HG02571 (cell line): Measurements from ENCODE around the gene C19orf33.
"Not testable (repeated sequence)": the region's sequence is repeated elsewhere in the genome, so short reads cannot be mapped to it uniquely, and the experiment has no call there.

Experiments
- ATAC-seq: cut with Tn5 transposase; IDR thresholded peaks from one replicate; pipeline ENCODE4 v1.9.1; 2021; ENCODE audit warnings: mild to moderate bottlenecking, moderate library complexity; ENCODE audit not compliant: unreplicated experiment

C19orf33 gene

DNA sequence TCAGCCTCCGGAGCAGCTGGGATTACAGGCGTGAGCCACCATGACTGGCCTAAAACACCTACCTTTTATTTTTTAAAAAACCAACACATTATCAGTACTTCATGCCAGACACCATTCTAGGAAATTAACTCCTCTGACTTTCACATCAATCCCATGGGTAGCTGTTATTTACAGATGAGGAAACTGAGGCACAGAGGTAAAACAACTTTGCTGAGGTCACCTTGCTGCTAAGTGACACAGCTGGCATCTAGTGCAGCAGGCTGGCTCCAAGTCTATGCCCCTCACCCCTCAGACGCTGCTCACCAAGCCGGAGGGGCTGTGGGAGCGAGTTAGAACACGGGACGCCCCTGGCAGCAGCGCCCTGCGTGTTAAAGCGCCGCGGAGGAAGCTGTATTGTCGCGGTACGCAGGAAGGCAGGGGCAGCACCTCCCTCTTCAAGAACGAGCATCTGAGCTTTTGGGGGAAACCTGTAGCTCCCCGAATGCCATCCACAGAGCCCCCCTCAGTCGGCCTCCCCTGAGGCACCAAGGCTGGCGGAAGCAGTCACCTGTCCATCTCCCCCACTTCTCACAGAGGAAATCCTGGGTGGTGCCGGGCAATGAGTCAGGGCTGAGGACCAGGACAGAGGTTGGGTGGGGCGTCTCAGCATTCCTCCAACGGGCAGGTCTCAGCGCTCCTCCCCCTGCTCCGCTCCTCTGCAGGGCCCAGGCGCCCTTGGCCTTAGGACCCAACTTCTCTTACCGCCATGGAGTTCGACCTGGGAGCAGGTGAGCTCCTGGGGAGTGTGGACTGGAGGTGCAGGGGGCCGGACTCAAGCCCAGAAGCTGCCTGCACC is at the start of gene C19orf33:
Gene C19orf33 (plus strand): TSS at position 735 of the 835 bp plus-strand sequence. CDS start 11 bp downstream, at position 746.
- no peak for ATAC-seq

DNA sequence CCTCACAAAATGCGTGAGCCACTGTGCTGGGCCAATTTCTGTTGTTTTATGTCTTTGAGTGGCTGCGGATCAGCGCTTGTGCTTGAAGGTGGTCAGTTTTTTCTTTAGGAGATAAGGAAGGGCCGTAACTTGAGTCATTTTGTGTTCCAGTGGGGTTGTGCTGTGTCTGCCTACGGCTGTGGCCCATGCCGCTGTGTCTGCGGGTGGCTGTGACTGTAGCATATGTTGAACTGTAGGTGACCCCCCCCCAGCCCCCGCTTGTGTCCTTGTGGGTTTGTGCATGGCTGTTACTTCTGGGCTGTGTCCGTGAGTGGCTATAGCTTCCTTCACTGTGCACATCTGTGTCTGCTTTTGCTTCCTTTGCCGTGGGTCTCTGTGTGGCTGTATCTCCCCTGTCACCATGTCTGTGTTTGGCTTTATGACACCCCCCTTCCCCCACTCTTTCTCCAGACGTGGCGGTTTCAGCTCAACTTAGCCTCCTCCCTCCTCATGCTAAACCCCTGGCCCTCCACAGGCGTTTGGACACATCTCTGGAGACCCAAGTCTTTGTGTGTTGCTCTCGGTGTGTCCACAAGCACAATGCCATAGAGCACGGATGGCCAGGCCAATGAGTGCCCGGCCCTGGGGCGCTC is 48.6 kb upstream of the C19orf33 start:
- ATAC-seq: no peak

DNA sequence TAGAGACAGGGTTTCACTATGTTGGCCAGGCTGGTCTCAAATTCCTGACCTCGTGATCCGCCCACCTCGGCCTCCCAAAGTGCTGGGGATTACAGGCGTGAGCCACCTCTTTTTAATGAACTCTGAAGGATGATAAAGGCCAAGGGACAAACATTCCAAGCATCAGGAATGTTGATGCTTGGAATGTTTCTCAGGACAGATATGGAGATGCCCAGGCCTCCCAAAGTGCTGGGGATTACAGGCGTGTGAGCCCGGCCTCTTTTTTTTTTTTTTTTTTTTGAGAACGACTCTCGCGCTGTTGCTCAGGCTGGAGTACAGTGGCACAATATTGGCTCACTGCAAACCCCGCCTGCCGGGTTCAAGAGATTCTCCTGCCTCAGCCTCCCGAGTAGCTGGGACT is 42.1 kb upstream of the C19orf33 start:
- ATAC-seq: not testable (repeated sequence)

DNA sequence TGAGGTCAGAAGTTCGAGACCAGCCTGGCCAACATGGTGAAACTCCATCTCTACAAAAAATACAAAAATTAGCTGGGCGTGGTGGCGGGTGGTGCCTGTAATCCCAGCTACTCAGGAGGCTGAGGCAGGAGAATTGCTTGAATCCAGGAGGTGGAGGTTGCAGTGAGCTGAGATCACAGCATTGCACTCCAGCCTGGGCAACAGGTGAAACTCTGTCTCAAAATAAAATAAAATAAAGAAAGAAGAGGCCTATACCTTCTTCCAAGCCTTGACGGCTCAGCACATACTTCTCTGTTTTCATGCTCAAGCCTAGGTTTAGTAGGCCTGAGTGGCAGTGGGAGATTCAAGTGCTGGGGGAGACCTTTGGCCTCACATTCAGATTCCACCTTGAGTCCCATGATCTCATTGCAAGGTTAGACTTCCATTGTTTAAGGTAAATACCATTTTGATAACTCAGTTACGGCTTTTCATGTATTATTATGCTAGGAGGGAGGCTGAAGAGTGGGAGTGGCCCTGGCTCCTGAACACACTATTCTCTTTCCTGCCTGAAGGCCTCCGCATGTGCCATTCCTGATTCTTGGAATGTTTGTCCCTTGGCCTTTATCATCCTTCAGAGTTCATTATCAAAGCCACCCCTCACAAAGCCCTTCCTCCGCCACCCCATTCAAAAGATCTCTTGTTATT is 41.3 kb upstream of the C19orf33 start:
- ATAC-seq: no peak

DNA sequence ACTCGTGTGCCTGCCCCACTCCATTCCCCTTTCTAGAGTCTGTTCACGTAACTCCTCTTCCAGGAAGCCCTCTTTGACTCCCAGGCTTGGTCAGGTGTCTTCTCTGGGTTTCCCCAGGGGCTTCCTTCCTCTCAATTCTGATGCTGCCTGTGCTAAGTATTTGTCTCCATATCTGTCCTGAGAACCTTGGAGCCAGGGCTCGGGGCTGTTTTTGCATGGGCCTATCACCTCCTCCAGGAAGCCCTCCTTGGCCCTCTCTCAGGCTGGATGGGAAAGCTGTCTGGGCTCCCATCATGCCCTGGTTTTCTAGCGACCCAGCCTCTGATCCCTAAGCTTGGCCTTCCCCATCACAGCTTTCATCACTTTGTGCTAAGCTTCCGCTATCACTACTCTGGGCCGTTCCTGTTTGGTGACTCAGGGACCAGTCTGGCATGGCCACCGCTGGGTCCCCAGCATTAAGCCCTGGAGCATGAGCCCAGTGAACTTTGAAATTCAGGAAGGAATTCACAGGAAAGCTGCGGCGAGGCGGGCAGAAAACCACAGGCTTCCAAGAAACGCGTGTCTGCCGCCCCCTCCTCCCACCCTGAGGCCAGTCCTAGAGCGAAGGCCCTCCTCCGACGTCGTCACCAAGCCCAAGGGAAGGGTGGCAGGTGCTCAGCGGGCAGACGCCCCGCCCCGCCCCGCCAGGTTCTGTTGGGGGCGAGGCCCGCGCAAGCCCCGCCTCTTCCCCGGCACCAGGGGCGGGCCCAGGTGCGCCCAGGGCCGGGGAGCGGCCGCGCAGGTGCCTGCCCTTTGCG is 40.2 kb upstream of the C19orf33 start:
- ATAC-seq: no peak

DNA sequence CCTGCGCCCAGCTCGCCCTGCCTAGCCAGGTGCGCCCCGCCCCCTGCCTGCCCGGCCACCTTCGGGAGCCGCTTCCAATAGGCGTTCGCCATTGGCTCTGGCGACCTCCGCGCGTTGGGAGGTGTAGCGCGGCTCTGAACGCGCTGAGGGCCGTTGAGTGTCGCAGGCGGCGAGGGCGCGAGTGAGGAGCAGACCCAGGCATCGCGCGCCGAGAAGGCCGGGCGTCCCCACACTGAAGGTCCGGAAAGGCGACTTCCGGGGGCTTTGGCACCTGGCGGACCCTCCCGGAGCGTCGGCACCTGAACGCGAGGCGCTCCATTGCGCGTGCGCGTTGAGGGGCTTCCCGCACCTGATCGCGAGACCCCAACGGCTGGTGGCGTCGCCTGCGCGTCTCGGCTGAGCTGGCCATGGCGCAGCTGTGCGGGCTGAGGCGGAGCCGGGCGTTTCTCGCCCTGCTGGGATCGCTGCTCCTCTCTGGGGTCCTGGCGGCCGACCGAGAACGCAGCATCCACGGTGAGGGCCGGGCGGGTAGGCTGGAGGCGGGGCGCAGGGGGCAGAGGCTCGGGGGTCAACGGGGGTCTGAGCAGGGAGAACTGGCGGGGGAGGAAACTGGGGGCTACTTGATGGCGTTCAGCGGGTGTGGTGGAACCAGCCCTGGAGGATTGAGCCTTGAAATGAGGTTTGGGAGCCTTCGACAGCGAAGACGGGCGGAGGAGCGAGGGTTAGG is 39.4 kb upstream of the C19orf33 start, which contains the start of gene SPINT2:
Gene SPINT2 (plus strand): TSS at position 88 of the 727 bp plus-strand sequence. CDS start 320 bp downstream, at position 408.
- ATAC-seq: no peak

DNA sequence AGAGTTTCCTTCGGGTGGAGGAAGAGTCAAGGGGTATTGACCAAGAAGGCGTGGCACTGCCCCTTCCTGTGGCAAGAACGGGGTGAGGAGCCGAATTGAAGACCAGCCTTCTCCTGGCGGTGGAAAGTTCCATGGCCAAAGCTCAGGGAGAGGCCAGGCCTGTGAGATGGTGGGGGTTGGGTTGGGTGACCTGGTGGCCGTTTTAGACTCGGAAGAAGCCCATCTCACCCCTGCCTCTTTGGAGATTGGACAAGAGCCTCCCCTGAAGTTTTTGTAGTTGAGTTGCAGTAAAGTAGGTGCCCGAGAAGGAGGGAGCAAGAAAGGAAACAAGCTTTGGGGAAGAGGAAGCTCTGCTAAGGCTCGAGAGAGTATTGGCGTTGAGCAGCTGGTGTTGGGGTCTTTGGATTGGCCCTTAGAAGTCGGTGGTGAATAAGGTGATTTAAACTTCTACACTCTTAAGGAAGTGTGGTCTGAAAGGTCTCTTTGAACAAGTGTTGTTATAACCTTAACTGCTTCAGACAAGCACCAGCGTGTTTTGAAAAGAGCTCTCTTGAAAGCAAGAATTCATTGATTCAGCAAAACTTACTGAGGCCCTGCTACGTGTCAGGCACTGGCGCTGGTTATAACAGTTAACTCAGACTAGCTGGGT is 38.7 kb upstream of the C19orf33 start:
- ATAC-seq: no peak

DNA sequence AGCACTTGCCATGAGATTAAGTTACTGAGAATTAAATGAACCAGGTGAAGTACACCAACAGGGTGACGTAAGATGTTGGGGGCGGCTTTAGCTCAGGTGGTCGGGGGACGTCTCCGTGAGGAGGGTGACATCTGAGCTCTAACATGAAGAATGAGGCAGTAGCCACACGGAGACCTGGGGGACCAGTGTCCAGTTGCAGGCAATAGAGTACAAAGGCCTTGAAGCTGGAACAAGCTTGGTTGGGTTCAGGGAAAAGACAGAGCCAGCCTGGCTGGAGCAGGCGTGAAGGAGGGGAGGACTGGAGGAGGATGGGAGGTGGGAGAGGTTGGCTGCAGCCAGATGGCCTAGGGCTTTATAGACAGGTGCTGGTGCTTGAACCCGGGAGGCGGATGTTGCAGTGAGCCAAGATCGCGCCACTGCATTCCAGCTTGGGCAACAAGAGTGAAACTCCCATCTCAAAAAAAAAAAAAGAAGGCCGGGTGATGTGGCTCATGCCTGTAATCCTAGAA is 38.1 kb upstream of the C19orf33 start:
- no peak for ATAC-seq

DNA sequence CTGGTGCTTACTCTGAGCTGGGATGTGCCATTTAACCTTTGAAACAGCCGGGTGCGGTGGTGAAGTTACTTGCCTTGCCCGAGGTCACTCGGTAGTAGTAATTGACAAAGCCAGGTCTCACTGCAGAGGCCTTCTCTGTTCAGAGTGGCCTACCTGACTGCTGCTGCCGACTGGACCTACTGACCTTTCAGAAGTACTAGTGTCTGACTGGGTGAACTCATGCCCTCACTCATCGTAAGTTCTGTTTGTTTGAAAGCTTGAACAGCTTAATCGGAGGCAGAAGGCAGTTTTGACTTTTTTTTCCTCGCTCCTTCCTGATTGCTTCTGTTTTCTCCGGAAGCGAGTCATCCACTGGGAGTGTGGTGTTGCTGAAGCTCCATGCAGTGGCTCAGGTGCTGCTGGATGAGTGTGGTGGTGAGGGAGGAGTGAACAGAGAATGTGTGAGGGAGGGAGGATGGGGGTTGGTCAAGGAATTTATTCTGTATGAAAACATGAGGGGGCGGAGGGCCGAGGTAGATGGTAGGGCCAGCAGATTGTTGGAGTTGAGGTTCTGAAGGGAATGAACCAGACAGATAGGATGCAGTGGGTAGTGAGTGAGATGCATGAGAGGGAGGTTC is 37.0 kb upstream of the C19orf33 start:
- ATAC-seq: no peak

DNA sequence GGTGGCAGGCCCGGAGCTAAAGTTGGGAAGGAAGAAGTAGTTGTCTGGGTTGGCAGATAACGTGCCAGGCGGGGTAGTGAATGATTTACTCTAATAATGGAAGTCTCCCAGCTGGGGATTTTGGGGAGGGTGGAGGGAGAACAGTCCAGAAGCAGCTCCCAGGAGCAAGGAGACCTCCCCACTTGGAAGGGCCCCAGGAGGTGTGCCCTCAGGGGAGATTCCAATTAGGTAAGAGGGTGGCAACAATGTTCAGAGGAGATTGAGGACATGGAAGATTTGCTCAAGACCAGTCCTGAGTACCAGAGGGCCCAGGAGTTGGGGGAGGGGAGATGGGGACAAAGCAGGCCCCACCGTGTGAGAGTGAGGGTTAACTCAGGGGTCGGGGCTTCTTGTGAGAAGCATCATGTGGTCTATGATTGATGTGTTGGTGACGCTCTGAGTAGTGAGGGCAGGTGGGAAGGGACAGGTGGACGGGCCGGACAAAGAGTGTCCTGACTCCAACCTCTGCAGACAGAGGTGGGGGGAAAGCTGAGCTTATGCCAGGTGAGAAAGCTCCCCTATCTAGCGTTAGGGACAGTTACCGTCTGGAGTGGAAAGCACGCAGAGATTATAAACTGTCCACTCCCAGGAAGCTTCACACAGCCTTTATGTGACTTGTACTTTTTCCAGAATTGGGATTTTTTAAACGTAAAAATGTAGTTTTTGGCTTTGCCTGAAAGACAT is 36.1 kb upstream of the C19orf33 start:
- ATAC-seq: no peak

DNA sequence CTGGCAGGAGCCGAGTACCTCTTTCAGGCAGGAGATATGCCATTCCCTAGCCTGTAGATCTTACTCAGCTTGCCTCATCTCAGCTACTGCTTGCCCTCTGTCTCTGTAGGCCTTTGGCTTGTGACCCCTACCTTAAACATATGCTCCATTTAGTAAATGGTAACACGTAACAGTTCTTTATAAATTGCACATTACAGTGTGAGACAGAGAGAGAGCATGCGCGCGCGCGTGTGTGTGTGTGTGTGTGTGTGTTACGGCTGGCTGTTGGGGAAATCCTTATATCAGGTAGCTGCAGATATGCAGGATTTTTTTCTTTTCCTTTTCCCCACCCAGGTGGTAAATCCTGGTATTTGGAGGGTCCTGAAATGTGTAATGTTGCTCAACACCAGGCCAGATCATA is 35.5 kb upstream of the C19orf33 start:
- ATAC-seq: no peak

DNA sequence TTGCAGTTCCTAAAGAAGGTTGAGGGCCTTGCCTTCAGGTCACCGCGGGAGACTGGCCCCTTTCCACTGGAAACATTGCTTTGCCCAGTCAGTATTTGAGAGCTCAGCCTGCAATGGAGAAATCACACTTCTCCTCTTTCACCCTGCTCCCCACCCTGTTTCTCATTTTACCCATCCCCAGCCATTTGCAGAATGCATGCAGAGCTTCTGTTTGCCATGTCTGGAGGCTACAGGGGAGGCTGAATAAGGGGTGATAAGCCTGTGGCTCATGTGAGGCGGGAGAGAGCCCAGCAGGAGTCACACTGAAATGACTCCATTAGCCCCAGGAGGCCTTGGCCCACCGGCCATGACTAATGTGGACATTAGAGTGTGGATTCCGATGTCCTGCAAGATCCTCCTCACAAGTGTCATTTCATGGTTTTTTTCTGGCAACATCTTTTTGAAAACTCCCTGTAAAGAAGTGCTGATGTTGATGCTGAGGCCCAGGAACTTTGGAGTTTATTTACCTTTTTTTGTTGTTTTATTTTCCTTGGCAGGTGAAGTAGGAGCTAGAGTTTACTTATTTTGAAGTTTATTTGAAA is 33.4 kb upstream of the C19orf33 start:
- ATAC-seq: no peak

DNA sequence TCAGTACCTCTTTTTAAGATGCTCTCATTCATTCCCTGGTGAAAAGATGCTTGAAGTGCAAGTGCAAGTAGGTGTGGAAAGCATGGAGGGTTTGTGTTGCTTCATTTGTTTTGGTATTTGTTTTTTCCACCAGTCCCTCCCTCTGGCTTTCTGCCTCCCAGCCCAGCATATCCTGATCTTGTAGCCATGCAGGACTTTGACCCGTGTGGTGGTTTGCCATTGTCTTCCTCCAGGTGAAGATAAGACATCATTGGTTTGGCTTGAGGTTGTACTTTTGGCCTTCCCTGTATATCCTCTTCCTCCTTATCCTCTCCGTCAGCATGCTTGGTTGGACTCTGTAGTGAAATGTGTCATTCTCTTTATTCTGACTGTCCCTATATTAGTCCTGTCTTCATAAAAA is 30.6 kb upstream of the C19orf33 start:
- no peak for ATAC-seq

DNA sequence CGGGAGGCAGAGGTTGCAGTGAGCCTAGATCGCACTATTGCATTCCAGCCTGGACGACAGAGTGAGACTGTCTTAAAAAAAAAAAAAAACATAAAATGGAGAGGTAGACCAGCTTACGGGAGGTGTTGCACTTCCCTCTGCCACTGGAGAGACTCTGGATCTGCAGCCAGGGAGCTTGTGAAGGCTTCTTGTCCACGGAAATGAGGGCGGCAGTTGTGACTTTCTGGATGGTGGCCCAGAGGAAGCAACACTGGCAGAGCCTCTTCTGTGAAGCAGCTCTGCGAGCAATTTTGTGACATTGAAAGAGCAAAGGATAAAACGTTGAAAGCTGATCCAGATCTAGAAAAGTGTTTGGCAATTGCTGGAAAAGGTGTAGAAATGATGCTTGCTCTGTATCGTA is 29.3 kb upstream of the C19orf33 start:
- no peak for ATAC-seq

DNA sequence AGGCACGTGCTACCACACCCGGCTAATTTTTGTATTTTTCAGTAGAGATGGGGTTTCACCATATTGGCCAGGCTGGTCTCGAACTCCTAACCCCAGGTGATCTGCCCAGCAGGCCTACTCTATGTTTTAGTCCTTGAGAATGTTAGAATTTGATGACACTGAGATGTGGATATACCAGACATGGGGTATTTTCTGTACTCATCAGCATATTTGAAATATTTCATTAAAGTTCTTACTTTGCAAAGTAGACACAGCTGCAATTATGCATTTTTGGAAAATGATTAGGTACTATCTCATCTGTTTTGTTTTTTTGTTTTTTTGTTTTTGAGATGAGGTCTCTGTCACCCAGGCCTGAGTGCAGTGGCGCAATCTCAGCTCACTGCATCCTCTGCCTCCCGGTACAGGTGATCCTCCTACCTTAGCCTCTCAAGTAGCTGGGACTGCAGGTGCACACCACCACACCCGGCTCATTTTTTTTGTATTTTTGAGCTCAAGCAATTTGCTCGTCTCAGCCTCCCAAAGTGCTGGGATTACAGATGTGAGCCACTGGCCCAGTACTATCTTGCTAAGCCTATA is 27.0 kb upstream of the C19orf33 start:
- ATAC-seq: no peak

DNA sequence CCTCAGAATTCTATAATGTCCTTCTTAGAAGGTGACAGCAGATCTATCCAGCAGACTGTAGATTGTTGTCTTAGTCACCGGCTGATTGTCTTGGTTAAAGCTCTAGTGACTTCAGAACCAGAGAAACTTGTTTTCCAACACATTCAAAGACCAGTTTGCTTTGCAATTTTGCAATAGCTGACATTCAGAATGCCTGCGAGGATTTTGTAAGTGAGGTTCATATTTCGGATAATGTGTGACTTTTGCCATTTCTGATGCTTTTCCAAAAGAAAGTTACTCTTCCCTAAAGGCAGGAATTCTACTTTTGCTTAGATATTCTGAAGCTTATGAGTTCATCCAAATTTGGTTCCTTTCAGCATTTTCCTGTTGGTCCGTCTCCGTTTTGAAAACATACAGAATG is 26.5 kb upstream of the C19orf33 start:
- ATAC-seq: no peak

DNA sequence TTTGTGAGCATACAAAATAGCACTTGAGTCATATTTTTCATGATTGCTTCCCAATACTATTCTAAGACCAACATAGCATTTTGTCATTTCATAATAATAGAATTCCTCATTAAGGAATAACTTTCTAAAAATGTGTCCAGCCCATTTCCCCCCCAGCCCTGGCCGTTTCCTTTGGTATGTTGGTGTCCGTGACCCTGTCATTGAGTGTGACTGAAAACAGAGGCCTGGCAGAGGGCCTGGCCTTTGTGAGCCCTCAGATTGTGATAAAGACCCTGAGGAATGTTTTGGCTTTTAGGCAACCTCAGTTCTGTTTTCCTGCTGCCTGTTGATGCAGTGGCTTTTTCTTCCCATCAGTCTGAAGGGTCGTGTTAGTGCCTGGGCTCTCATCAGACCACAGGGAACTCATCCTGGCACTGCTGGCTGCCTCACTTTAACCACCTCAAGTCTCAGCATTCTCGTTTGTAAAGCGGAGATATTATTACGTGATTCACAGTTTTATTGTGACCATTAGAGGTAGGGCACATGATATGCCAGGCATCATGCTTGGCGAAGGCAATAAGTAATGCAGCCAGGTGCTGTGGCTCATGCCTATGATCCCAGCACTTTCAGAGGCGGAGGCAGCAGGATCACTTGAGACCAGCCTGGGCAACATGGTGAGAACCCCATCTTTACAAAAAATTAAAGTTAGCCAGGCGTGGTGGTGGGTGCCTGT is 25.9 kb upstream of the C19orf33 start:
- ATAC-seq: no peak
